Mesenchymal stem cell (in vitro differentiated cells and primary cell): ENCODE measurements around the gene SYT14.

Source experiments
- DNase-seq: peaks from one replicate; pipeline ENCODE4 v3.0.0-alpha.2; 2013
- H2AFZ ChIP-seq: one replicate; pipeline ENCODE4 v1.6.1; 2013; ENCODE audit warnings: low read depth, mild to moderate bottlenecking, control low read depth, inconsistent platforms, low read length, moderate library complexity
- H2AK5ac ChIP-seq: 2 replicates; pipeline ENCODE4 v1.6.1; 2013; ENCODE audit warnings: low read length, moderate library complexity, mild to moderate bottlenecking, inconsistent platforms; ENCODE audit not compliant: severe bottlenecking
- H2BK120ac ChIP-seq: one replicate; pipeline ENCODE4 v1.6.1; 2013; ENCODE audit warnings: low read depth, mild to moderate bottlenecking, inconsistent platforms, low read length, moderate library complexity
- H2BK12ac ChIP-seq, 2 experiments: one replicate each; pipeline ENCODE4 v1.6.1; 2013; ENCODE audit warnings: inconsistent platforms in 2 of 2, low read length in 2 of 2, mild to moderate bottlenecking in 2 of 2, moderate library complexity in 2 of 2, control low read depth in 1 of 2
- H2BK15ac ChIP-seq: one replicate; pipeline ENCODE4 v1.6.1; 2013; ENCODE audit warnings: mild to moderate bottlenecking, low read depth, inconsistent platforms; ENCODE audit not compliant: poor library complexity, severe bottlenecking
- H2BK5ac ChIP-seq: 2 replicates; pipeline ENCODE4 v1.6.1; 2013; ENCODE audit warnings: low read depth, mild to moderate bottlenecking, low read length, control low read depth, inconsistent platforms; ENCODE audit not compliant: poor library complexity, severe bottlenecking
- H3K14ac ChIP-seq, 2 experiments: one replicate each; pipeline ENCODE4 v1.6.1; 2013; ENCODE audit warnings: inconsistent platforms in 2 of 2, low read length in 2 of 2, control low read depth in 1 of 2, mild to moderate bottlenecking in 1 of 2, moderate library complexity in 1 of 2
- H3K18ac ChIP-seq, 2 experiments: one replicate each; pipeline ENCODE4 v1.6.1; 2013; ENCODE audit warnings: inconsistent platforms in 2 of 2, low read length in 2 of 2, control low read depth in 1 of 2, low read depth in 1 of 2, mild to moderate bottlenecking in 1 of 2
- H3K23ac ChIP-seq, 2 experiments: one replicate each; pipeline ENCODE4 v1.6.1; 2013; ENCODE audit warnings: inconsistent platforms in 2 of 2, low read length in 2 of 2, mild to moderate bottlenecking in 2 of 2, moderate library complexity in 2 of 2, control low read depth in 1 of 2
- H3K27ac ChIP-seq: 2 replicates; pipeline ENCODE4 v1.5.1; 2013; ENCODE audit warnings: mild to moderate bottlenecking, moderate library complexity, low read length, control low read depth, inconsistent platforms; ENCODE audit not compliant: poor library complexity, severe bottlenecking
- H3K27me3 ChIP-seq, 2 experiments: 2 replicates each; pipeline versions ENCODE4 v1.6.1 to v1.7.0; 2013; ENCODE audit warnings: low read length in 2 of 2, mild to moderate bottlenecking in 2 of 2, moderate library complexity in 2 of 2, control low read depth in 1 of 2, inconsistent platforms in 1 of 2; ENCODE audit not compliant: control insufficient read depth in 1 of 2, insufficient read depth in 1 of 2
- H3K36me3 ChIP-seq, 2 experiments: 2 replicates each; pipeline versions ENCODE4 v1.6.1 to v1.7.0; 2013; ENCODE audit warnings: low read length in 2 of 2, control low read depth in 1 of 2, inconsistent platforms in 1 of 2, low read depth in 1 of 2, mild to moderate bottlenecking in 1 of 2; ENCODE audit not compliant: insufficient read depth in 2 of 2, control insufficient read depth in 1 of 2
- H3K4ac ChIP-seq, 2 experiments: one replicate each; pipeline ENCODE4 v1.6.1; 2013; ENCODE audit warnings: inconsistent platforms in 2 of 2, low read length in 2 of 2, mild to moderate bottlenecking in 2 of 2, moderate library complexity in 2 of 2, control low read depth in 1 of 2, low read depth in 1 of 2
- H3K4me1 ChIP-seq: 2 replicates; pipeline ENCODE4 v1.6.1; 2013; ENCODE audit warnings: low read depth, low read length, control low read depth; ENCODE audit not compliant: control insufficient read depth, insufficient read depth
- H3K4me2 ChIP-seq: 2 replicates; pipeline ENCODE4 v1.6.1; 2013; ENCODE audit warnings: low read length, mild to moderate bottlenecking, inconsistent platforms; ENCODE audit not compliant: poor library complexity, severe bottlenecking
- H3K4me3 ChIP-seq, 2 experiments: 2 replicates each; pipeline versions ENCODE4 v1.5.1 to v1.7.0; 2013; ENCODE audit warnings: low read length in 2 of 2, mild to moderate bottlenecking in 2 of 2, control low read depth in 1 of 2, low read depth in 1 of 2; ENCODE audit not compliant: insufficient read depth in 1 of 2
- H3K79me1 ChIP-seq: replicated peaks from 2 replicates; pipeline ENCODE4 v1.6.1; 2013; ENCODE audit warnings: mild to moderate bottlenecking, control low read depth, low read length, inconsistent platforms; ENCODE audit not compliant: poor library complexity, severe bottlenecking
- H3K9ac ChIP-seq: 2 replicates; pipeline ENCODE4 v1.7.0; 2013; ENCODE audit warnings: mild to moderate bottlenecking, low read length, moderate library complexity
- H3K9me3 ChIP-seq: 2 replicates; pipeline ENCODE4 v1.7.0; 2013; ENCODE audit warnings: mild to moderate bottlenecking, low read length; ENCODE audit not compliant: control insufficient read depth
- H4K8ac ChIP-seq: one replicate; pipeline ENCODE4 v1.6.1; 2013; ENCODE audit warnings: inconsistent platforms, mild to moderate bottlenecking, low read length, moderate library complexity
- H4K91ac ChIP-seq: one replicate; pipeline ENCODE4 v1.6.1; 2013; ENCODE audit warnings: mild to moderate bottlenecking, low read length, inconsistent platforms
- WGBS: methylation state at CpG from one replicate; pipeline ENCODE4 v1.1.7; 2013; ENCODE audit warnings: mixed read lengths; 5-methylcytosine and 5-hydroxymethylcytosine counted together

The SYT14 gene

GRCh38 chr1:209927466-209927865 lies 10.6 kb upstream of the SYT14 start:
- Histone ChIP-seq H3K9me3 (no peaks in the 10 kb centered on the region), H2BK12ac (no peak overlapping the region)

GRCh38 chr1:209929751-209930150 lies 8.3 kb upstream of the SYT14 start:
- H2BK120ac ChIP-seq, result no peak overlapping the region
- DNase-seq, result no peak
- H3K36me3 ChIP-seq, result no peaks in the 10 kb centered on the region
- H3K4me2 ChIP-seq, result no peak overlapping the region
- no peak overlapping the region for H2BK12ac ChIP-seq
- H3K23ac ChIP-seq, result no peak overlapping the region
- no peaks in the 10 kb centered on the region for H3K79me1 ChIP-seq
- H2AFZ ChIP-seq, result no peak overlapping the region
- no peak overlapping the region for H2BK15ac ChIP-seq
- H4K91ac ChIP-seq, result no peak overlapping the region
- no peaks in the 10 kb centered on the region for H3K9me3 ChIP-seq
- no peak overlapping the region for H3K18ac ChIP-seq
- no peak overlapping the region for H3K14ac ChIP-seq
- H4K8ac ChIP-seq, result no peak overlapping the region
- H3K4me3 ChIP-seq, result no peak overlapping the region
- no peak overlapping the region for H3K4ac ChIP-seq
- H2BK5ac ChIP-seq, result no peak overlapping the region
- peaks cover 0 to 12% of the 10 kb centered on the region in 2 experiments for H3K27me3 ChIP-seq
- no peak overlapping the region for H2AK5ac ChIP-seq
- no peak overlapping the region for H3K9ac ChIP-seq
- no peaks in the 10 kb centered on the region for H3K4me1 ChIP-seq
- H3K27ac ChIP-seq, result no peak overlapping the region

More at GRCh38 chr1:209927466-209927865, 10.6 kb upstream of the SYT14 start:
- no peak overlapping the region for H4K8ac ChIP-seq
- H2AK5ac ChIP-seq, result no peak overlapping the region
- peaks cover 0 to under 1% of the 10 kb centered on the region in 2 experiments for H3K27me3 ChIP-seq
- no peak overlapping the region for H3K4me2 ChIP-seq
- no peaks in the 10 kb centered on the region for H3K4me1 ChIP-seq
- H2BK120ac ChIP-seq, result no peak overlapping the region
- H3K4ac ChIP-seq, result no peak overlapping the region
- no peak for DNase-seq
- H3K18ac ChIP-seq, result no peak overlapping the region
- no peak overlapping the region for H3K14ac ChIP-seq
- no peaks in the 10 kb centered on the region for H3K36me3 ChIP-seq
- H3K23ac ChIP-seq, result no peak overlapping the region
- no peak overlapping the region for H2BK15ac ChIP-seq
- H3K4me3 ChIP-seq, result no peak overlapping the region
- no peak overlapping the region for H3K9ac ChIP-seq
- H2BK5ac ChIP-seq, result no peak overlapping the region
- no peak overlapping the region for H3K27ac ChIP-seq
- H2AFZ ChIP-seq, result no peak overlapping the region
- H4K91ac ChIP-seq, result no peak overlapping the region
- no peaks in the 10 kb centered on the region for H3K79me1 ChIP-seq

GRCh38 chr1:209931141-209931540 lies 6.9 kb upstream of the SYT14 start:
- DNase-seq, result no peak
- Histone ChIP-seq H3K4me2 (no peak overlapping the region), H3K4me1 (no peaks in the 10 kb centered on the region), H3K79me1 (no peaks in the 10 kb centered on the region), H2AK5ac (no peak overlapping the region), H3K4ac (no peak overlapping the region), H2BK12ac (no peak overlapping the region), H2BK120ac (no peak overlapping the region), H2BK5ac (no peak overlapping the region), H2BK15ac (no peak overlapping the region), H4K8ac (no peak overlapping the region), H3K27me3 (peaks cover 2 to 20% of the 10 kb centered on the region in 2 experiments), H4K91ac (no peak overlapping the region), H3K9ac (no peak overlapping the region), H3K4me3 (no peak overlapping the region), H3K27ac (no peak overlapping the region), H3K14ac (no peak overlapping the region), H3K23ac (no peak overlapping the region), H3K36me3 (no peaks in the 10 kb centered on the region), H3K9me3 (no peaks in the 10 kb centered on the region), H2AFZ (no peak overlapping the region), H3K18ac (no peak overlapping the region)
- WGBS, result no CpG with 5 or more reads among the region's 2 CpGs

GRCh38 chr1:209936125-209936524 lies 1.9 kb upstream of the SYT14 start:
- Histone ChIP-seq H3K4me2 (no peak overlapping the region), H2AFZ (no peak overlapping the region), H3K27ac (no peak overlapping the region), H2BK120ac (no peak overlapping the region), H2AK5ac (no peak overlapping the region), H3K4me1 (peaks cover 4% of the 10 kb centered on the region), H3K9ac (no peak overlapping the region), H3K14ac (no peak overlapping the region), H2BK12ac (no peak overlapping the region), H3K27me3 (peaks cover 3 to 52% of the 10 kb centered on the region in 2 experiments), H2BK15ac (no peak overlapping the region), H2BK5ac (no peak overlapping the region), H4K91ac (no peak overlapping the region), H4K8ac (no peak overlapping the region), H3K36me3 (no peaks in the 10 kb centered on the region), H3K18ac (no peak overlapping the region), H3K23ac (no peak overlapping the region), H3K79me1 (peaks cover 3% of the 10 kb centered on the region), H3K4ac (no peak overlapping the region), H3K4me3 (no peak overlapping the region), H3K9me3 (no peaks in the 10 kb centered on the region)
- WGBS, result 94% methylated on average over 6 of the region's 6 CpGs
- DNase-seq, result no peak
